MCF 10A (cell line): ENCODE data around the gene KCMF1. TPM values are rescaled to one million over a fixed set of nuclear protein-coding genes. Genes with fewer than 3 reads are reported as not detected.

Experiments
- BruUV-seq: library from RNA; stranded (reverse); fragments of 400-500 nt; replicated peaks from 2 replicates; lab custom pipeline; 2021; lab: Mats Ljungman, UMichigan
- CTCF ChIA-PET: fragments of 300-600 bp; sonication (Branson Sonifier 250); formaldehyde crosslinking; extraction: SDS; loops from one replicate; lab custom pipeline; 2021; ENCODE audit warnings: antibody characterized with exemption, inconsistent platforms; lab: Yijun Ruan, JAX
- POLR2A ChIA-PET: fragments of 300-600, 350-650 bp; sonication (Branson Sonifier 250); formaldehyde crosslinking; extraction: SDS; loops from one replicate; lab custom pipeline; 2020; ENCODE audit warnings: antibody characterized with exemption, inconsistent platforms; lab: Yijun Ruan, JAX
- DNase-seq: peaks from one replicate; pipeline ENCODE4 v3.0.0-alpha.2; 2018; ENCODE audit not compliant: unreplicated experiment
- H3K27ac Mint-ChIP-seq: one replicate; pipeline ENCODE4 v1.8.0; 2022; ENCODE audit warnings: mild to moderate bottlenecking, low read depth, mixed read lengths; ENCODE audit not compliant: unreplicated experiment
- H3K27me3 Mint-ChIP-seq: one replicate; pipeline ENCODE4 v1.8.0; 2022; ENCODE audit warnings: mixed read lengths; ENCODE audit not compliant: insufficient read depth, unreplicated experiment
- H3K36me3 Mint-ChIP-seq: one replicate; pipeline ENCODE4 v1.8.0; 2022; ENCODE audit warnings: mild to moderate bottlenecking, moderate library complexity, mixed read lengths; ENCODE audit not compliant: insufficient read depth, unreplicated experiment
- H3K4me1 Mint-ChIP-seq: one replicate; pipeline ENCODE4 v1.8.0; 2022; ENCODE audit warnings: mixed read lengths; ENCODE audit not compliant: insufficient read depth, unreplicated experiment
- H3K4me3 Mint-ChIP-seq: one replicate; pipeline ENCODE4 v1.8.0; 2022; ENCODE audit warnings: mild to moderate bottlenecking, moderate library complexity, mixed read lengths; ENCODE audit not compliant: unreplicated experiment
- H3K9me3 Mint-ChIP-seq: one replicate; pipeline ENCODE4 v1.8.0; 2022; ENCODE audit warnings: mixed read lengths; ENCODE audit not compliant: unreplicated experiment
- intact Hi-C: fragments of 100-400 bp; cut with micrococcal nuclease; formaldehyde crosslinking; loops from 2 replicates; pipeline ENCODE4 v1.14.1; 2022
- total RNA-seq: library from RNA; stranded (reverse); gene quantifications from 2 replicates; pipeline ENCODE4 v1.2.3, GENCODE V29; 2022
- TF ChIP-seq, protein P1 (sequence below): fragments of 200-600 bp; IDR thresholded peaks from one replicate; pipeline ENCODE4 v1.8.0; 2022; ENCODE audit warnings: antibody characterized with exemption, mild to moderate bottlenecking; ENCODE audit not compliant: unreplicated experiment

Gene KCMF1
- total RNA-seq, 1 experiment from 2014 or later = 170 TPM

DNA sequence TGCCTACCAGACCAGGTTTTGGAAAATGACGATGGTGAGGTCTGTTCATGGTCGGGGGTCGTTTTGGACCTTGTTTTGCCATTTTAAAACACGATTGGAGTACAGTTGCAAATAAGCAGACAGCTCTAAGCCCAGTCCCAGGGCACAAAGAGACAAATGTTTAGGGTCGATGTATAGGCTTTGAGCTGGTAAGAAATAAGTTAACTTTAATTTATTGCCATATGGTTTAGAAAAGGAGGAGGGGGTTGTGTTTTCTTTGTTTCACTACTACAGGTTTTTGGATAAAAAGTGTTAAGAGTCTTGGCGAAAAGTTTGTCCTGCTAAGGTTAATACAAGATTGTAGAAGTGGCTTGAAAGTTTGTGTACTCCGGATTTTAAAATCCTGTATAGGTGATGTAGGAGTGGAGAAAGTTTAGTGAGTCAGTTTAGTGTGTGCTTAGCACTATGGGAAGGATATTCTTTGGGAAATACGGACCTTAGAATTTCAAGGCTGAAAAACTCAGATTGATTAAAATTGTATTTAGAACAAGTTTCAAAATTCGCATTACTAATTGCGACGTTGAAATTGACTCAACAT lies 1.3 kb downstream of the KCMF1 start:
- Mint-ChIP-seq H3K27ac (peak overlapping the region; percentile 97), H3K27me3 (no peaks in the 10 kb centered on the region), H3K36me3 (peaks cover 40% of the 10 kb centered on the region), H3K4me1 (peaks cover 12% of the 10 kb centered on the region), H3K9me3 (no peaks in the 10 kb centered on the region), H3K4me3 (peak overlapping the region; percentile 97)
- no TSS peak for BruUV-seq
- ChIA-PET POLR2A (interaction anchor here (0.7 to 9.4 kb wide), 21 partner anchors 12 to 356 kb away, joined by 3 to 198 read pairs (median 5); partner anchors contain the start of genes TGOLN2 and TMSB10), CTCF (interaction anchor here (0.7 to 3.2 kb wide), 6 partner anchors 14 to 47 kb away, joined by 3 to 8 read pairs (median 3); no protein-coding TSS in a partner anchor)
- intact Hi-C loops = loop anchor here (5.0 kb wide), 1 partner anchor 40 kb away; no protein-coding TSS in a partner anchor
- TF ChIP-seq, protein P1, sequence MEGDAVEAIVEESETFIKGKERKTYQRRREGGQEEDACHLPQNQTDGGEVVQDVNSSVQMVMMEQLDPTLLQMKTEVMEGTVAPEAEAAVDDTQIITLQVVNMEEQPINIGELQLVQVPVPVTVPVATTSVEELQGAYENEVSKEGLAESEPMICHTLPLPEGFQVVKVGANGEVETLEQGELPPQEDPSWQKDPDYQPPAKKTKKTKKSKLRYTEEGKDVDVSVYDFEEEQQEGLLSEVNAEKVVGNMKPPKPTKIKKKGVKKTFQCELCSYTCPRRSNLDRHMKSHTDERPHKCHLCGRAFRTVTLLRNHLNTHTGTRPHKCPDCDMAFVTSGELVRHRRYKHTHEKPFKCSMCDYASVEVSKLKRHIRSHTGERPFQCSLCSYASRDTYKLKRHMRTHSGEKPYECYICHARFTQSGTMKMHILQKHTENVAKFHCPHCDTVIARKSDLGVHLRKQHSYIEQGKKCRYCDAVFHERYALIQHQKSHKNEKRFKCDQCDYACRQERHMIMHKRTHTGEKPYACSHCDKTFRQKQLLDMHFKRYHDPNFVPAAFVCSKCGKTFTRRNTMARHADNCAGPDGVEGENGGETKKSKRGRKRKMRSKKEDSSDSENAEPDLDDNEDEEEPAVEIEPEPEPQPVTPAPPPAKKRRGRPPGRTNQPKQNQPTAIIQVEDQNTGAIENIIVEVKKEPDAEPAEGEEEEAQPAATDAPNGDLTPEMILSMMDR = no peak
- no peak for DNase-seq

DNA sequence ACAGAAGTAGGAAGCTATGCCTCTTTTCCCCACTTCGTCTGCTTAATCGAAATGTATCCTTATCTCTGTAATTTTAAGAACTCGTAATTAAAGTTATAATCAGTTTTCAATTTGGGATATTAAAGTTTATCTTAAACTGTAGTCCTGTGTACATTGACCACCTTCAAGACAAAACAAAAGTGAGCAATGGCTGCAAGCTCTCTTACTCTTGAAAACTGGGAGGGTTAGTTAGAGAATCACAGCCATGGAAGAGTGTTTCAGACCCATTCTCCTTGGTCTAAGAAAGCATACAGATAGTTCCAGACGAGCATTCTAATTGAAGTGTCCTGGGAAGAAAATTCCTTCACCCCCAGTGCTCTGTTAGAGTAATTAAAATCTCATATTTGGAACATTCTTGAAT lies 2.0 kb downstream of the KCMF1 start:
- H3K9me3 Mint-ChIP-seq = no peaks in the 10 kb centered on the region
- TF ChIP-seq, protein P1 = no peak
- no peak for DNase-seq

DNA sequence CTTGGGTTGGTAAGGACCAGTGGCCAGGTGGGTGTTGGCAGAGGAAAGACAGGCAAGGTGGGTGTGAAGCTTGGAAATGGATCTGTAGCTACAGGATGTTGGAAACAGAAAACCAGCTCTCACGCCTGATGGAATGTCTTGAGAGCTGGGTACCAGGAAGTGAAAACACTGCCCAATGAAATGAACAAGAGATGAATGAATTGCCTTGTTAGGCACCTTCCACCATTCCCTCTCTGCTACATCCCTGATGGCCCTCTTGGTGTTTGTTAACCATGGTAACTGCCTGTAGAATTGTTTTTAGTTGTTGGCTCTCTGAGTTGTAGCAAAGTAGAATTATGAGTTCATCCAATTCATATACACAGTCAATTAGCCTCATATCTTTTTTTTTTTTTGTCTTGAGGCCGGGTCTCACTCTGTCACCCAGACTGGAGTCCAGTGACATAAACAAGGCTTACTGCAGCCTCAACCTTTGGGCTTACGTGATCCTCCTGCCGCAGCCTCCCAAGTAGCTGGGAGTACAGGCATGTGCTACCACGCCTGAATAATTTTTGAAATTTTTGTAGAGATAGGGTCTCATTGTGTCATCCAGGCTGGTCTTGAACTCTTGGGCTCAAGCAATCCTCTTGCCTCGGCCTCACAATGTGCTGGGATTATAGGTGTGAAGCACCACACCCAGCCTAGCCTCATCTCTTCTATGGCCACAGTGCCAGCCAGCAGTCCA lies 9.5 kb downstream of the KCMF1 start:
- ChIA-PET CTCF (interaction anchor here (0.6 to 1.9 kb wide), 3 partner anchors 37 to 52 kb away, joined by 3 to 5 read pairs (median 4); no protein-coding TSS in a partner anchor), POLR2A (interaction anchor here (0.7 kb wide), 1 partner anchor 23 kb away, joined by 3 read pairs; no protein-coding TSS in a partner anchor)
- DNase-seq = no peak
- Mint-ChIP-seq H3K9me3 (no peaks in the 10 kb centered on the region), H3K27me3 (no peaks in the 10 kb centered on the region), H3K27ac (no peak overlapping the region), H3K4me3 (no peak overlapping the region), H3K36me3 (peaks cover 30% of the 10 kb centered on the region), H3K4me1 (peaks cover 6% of the 10 kb centered on the region)
- BruUV-seq = no TSS peak
- intact Hi-C loops = no loop called here
- TF ChIP-seq, protein P1 = no peak

More for the DNA sequence above, 2.0 kb downstream of the KCMF1 start:
- peak overlapping the region; percentile 97 for H3K4me3 Mint-ChIP-seq
- peaks cover 11% of the 10 kb centered on the region for H3K4me1 Mint-ChIP-seq
- peaks cover 41% of the 10 kb centered on the region for H3K36me3 Mint-ChIP-seq
- no TSS peak for BruUV-seq
- POLR2A ChIA-PET = interaction anchor here (0.7 to 9.4 kb wide), 16 partner anchors 13 to 355 kb away, joined by 3 to 198 read pairs (median 4); partner anchors contain the start of gene TGOLN2
- no peaks in the 10 kb centered on the region for H3K27me3 Mint-ChIP-seq
- peak overlapping the region; percentile 97 for H3K27ac Mint-ChIP-seq
- intact Hi-C loops = loop anchor here (5.0 kb wide), 1 partner anchor 39 kb away; no protein-coding TSS in a partner anchor
- CTCF ChIA-PET = interaction anchor here (1.2 to 3.2 kb wide), 4 partner anchors 14 to 47 kb away, joined by 3 to 8 read pairs (median 4); no protein-coding TSS in a partner anchor

DNA sequence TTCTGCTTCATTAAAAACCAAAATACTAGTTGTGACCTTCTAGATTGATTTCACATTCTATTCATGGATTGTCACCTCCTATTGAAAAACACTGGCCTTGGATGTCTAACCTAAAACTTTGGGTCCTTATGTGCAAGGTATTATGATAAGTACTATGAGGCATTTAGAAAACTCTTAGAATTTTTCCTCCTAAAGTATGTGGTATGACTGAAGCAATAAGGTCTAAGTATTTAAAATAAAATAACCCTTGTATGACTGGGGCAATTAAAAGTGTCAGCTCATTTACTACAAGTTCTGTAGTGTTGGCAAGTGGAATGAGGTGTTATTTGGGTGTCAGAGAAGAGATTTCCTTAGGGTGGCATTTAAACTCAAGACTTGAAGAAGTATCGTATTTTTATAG lies 15.1 kb downstream of the KCMF1 start:
- Mint-ChIP-seq H3K27me3 (no peaks in the 10 kb centered on the region), H3K4me1 (peaks cover 16% of the 10 kb centered on the region), H3K27ac (no peak overlapping the region), H3K9me3 (no peaks in the 10 kb centered on the region), H3K36me3 (peaks cover 7% of the 10 kb centered on the region), H3K4me3 (no peak overlapping the region)
- ChIA-PET CTCF (interaction anchor here (0.7 to 1.2 kb wide), 3 partner anchors 39 to 690 kb away, joined by 3 to 6 read pairs (median 5); no protein-coding TSS in a partner anchor), POLR2A (no interaction called here)
- intact Hi-C loops = no loop called here
- no peak for DNase-seq
- BruUV-seq = no TSS peak
- TF ChIP-seq, protein P1 = no peak
